NCI-H2171 (cell line): ENCODE data around the gene PRKRIP1.
"Not testable (repeated sequence)": the region's sequence is repeated elsewhere in the genome, so short reads cannot be mapped to it uniquely, and the experiment has no call there.

Experiments used
- DNase-seq: peaks from one replicate; lab custom pipeline; 2025; lab: John Stamatoyannopoulos, UW

The PRKRIP1 gene

DNA sequence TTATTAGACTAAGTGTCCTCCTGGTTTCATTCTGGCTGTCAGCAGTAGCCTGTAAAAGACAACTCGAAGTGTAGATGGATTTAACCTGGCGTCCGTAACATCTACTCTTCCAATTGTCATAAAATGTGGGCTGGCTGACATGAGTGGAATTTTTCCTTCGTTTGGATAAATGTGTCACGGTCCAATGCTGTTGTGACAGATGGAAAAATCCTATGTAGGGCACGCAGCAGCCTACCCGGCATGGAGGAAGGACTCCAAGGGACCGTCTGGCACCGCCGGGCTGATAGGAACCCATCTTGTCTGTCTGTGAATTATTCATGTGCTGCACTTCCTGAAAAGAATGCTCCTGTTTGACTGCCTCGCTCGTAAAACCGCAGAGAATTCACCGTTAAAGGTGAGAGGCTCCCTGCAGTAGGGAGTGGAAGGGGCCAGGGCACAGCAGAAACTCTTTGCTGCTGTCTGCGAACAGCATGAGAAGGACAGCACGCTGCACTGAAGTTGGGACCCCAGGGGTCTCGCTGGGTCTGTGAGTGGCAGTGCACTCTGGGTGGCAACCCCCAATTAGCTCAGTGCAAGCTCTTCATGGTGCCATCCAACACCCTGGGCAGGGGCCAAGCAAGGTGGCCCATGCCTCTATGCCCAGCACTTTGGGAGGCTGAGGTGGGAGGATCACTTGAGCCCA, 35.6 kb downstream of the PRKRIP1 start:
- DNase-seq, result peak; percentile 40

GRCh38 chr7:102432442-102433218, 36.5 kb downstream of the PRKRIP1 start:
- DNase-seq, result no peak

DNA sequence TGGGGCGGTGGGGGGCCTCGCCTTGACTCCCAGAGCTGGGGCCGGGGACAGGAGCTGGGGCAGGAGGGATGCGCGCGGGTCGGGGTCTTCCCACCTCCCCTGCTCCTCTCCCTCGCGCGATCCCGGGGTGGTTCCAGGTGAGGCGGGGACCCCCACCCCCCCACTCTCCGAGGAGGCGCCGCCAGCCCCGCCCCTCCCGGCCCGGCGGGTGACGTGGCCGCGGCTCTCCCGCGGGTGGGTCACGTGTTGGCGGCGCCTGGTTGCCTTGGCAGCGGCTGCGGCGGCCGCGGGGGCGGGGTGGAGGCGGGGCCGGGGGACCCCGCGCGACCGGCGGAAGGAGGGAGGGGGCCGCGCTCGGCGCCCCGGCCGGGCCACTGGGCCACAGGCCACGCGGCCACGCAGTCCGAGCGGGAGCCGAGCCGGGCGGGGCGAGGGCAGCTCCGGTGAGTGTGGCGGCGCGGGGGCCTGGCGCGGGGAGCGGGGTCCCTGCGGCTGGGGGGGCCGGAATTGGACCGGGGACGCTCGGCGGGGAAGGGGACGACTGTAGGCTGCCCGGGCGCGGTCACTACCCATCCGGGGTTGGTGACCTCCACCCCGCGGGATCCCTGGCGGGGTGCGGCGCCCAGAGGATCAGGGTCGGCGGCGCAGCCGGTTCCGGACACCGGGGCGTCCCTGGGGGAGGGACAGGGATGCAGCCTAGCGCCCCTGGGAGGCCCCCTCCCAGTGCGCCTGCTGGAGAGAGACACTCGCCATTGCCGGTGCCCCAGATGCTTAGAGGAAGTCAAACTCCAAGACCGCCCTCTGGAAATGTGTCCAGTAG, 37.3 kb downstream of the PRKRIP1 start, which contains the start of gene ORAI2:
ORAI2 (plus strand) TSS at position 357 of the 820 bp plus-strand sequence. CDS start 5,382 bp downstream, outside the sequence.
- peak; percentile 63 for DNase-seq

DNA sequence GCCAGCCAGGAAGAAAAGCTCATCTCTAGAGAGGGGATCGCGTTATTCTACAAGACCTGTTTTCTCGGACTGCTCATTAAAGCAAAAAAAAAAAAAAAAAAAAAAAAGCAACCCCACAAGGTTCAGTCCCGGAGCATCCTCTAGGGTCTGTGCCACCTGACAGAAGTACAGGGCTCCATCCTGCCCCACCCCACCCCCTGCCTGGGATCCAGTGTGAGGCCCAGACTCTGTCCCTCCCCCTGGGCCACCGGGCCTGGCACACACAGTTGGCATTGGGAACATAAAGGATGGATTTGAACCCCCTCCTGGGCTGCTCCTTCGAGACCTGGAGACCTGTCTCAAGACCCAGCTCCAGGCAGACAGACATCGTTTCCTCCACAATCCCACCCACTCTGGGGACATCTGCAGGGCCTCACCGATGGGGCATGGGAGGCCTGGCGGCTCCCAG, 37.9 kb downstream of the PRKRIP1 start:
- no peak for DNase-seq

DNA sequence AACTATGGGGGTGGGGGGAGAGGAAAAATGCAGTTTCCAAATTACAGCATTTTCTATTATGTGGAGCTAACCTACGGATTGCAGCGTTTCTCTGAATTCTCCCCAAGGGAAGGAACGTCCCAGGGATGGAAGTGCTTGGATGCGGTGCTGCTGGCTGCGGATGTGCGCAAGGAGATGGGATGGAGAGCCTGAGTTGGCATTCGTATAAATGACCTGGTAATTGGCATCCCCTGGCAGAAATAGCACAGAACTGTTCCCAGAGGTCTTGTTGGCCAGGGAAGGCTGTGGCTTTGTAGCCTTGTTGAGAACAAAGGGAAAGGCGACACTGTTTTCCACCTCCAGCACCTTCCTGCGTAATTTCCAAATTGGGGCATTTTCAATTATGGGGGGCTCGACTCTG, 40.0 kb downstream of the PRKRIP1 start:
- DNase-seq, result no peak

- no peak for DNase-seq
These were observed 44.0 kb downstream of the PRKRIP1 start for GRCh38 chr7:102439963-102440795.

DNA sequence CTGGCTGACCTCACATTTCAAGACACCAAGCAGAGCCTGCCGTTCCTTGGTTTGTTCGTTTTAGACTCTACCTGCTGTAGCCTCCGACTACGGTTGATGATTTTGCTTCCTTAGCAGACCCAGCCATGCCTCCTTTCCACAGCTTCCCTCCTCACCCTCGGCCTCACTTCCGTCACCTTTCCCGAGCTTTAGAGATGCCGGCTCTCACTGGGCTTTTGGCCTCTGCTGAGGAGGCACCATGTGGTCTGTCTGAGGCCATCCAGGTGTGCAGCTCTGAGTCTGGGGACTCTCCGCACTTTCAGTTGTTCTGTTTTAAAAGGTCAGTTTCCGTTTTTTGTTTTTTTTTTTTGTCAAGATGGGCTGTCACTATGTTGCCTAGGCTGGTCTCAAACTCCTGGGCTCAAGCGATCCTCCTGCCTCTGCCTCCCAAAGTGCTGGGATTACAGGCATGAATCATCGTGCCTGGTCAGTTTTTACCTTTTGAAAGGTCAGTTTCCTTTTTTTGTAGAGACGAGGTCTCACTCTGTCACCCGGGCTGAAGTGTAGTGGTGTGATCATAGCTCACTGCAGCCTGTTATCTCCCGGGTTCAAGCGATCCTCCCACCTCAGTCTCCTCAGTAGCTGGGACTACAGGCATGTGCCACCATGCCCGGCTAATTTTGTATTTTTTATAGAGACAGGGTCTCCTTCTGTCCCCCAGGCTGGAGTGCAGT, 49.0 kb downstream of the PRKRIP1 start:
- DNase-seq, result no peak

DNA sequence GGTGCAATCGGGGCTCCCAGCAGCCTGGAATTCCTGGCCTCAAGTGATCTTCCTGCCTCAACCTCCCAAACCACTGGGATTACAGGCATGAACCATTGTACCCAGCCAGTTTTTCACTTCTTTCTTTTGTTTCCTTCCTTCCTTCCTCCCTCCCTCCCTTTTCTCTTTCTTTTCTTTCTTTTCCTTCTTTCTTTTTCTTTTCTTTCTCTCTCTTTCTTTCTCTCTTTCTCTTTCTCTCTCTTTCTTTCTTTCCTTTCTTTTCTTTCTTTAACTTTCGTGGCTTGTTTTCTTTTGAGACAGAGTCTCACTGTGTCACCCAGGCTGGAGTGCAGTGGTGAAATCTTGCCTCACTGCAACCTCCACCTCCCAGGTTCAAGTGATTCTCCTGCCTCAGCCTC, 49.5 kb downstream of the PRKRIP1 start:
- no peak for DNase-seq

- no peak for DNase-seq
These were observed 50.4 kb downstream of the PRKRIP1 start for GRCh38 chr7:102446387-102447156.

DNA sequence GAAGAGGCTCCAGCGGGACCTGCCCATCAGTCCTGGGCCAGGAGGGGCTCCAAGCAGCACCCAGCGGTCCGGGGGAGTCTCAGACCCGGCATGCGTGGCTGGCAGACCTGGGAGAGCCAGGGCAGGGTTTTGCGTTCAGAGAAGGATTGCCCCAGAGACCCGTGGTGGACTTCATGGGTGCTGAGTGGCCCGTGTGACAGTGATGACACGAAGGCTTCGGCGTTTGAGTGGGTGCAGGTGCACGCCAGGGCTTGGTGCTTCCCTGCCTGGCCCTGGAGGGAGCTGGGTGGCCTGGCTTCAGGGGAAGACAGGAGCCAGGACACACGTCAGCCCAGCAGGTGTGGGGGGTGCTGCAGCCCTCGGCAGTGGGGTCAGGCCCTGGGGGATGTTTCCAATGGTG, 51.1 kb downstream of the PRKRIP1 start:
- no peak for DNase-seq

GRCh38 chr7:102449136-102449535, 53.0 kb downstream of the PRKRIP1 start:
- DNase-seq, result no peak

DNA sequence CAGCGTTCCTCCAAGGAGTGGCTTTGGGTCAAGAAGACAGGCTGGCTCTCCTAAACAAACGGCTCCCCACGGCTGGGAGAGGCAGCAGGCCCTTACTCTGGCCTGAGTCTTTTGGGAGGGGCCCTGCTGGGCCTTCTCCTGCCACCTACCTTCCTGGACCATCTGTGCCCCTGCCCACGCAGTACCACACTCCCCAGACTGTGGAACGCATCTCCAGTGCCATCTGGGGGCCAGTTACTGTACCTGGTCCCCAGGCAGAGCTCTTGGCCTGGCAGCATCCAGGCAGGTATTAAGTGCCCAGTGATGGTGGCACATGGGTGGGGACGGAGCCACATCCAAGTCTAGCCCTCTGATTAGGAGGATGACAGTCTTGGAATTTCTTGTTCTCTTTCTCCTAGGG, 54.1 kb downstream of the PRKRIP1 start:
- no peak for DNase-seq

DNA sequence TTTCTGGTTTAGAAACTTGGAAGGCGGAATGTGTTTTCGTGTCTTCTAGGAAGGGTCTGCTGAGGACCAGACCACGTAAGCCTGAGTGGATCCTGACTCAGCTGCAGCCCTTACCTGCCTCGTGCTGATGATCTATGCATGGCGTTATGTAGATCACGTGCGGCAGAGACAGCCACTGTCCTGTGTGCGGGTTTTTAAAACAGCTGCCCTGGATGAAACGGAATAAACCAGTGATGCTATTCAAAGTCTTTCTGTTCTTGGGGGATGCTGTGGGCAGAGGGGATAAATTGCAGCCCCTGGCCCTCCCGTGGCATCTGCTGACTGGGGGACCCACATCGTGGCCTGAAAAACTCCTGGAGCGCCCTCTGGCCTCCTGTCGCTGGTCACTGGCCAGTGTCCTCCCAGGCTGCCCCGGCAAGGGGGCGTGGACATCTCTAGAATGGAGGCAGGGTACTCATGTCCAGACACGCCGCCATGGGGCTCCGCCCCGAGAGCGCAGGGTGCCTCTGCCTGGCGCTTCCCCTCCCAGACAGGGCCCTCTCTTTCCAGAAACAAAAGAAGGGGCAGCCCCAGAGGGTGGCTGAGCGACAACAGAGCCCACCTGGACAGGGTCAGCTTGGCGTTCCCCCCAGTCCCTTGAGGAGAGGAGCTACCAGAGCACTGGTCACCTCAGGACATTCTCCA, 55.4 kb downstream of the PRKRIP1 start:
- peak; percentile 54 for DNase-seq

- no peak for DNase-seq
These were observed 56.3 kb downstream of the PRKRIP1 start for GRCh38 chr7:102452451-102452850.

- DNase-seq, result no peak
These were observed 57.2 kb downstream of the PRKRIP1 start for GRCh38 chr7:102453319-102453718.

DNA sequence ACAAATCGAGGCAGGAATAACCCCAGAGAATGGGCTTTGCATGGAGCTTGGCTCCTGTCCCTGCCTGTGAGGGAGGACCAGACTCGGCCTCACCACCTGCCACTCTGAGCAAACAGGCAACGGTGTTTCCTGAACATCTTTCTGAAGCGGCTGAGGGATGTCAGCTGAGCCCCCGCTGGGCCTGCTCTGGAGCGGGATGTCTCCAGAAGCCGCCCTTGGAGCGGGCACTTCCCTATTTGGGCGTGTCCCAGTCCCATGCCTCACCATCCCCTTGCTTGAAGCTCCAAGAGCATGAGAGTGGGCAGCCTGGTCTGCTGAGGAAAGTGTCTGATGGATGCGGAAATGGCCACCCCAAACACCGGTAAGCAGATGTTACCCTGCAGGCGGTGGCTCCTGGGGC, 58.3 kb downstream of the PRKRIP1 start:
- DNase-seq, result peak; percentile 56

- DNase-seq, result not testable (repeated sequence)
These were observed 58.8 kb downstream of the PRKRIP1 start for GRCh38 chr7:102454932-102455331.

DNA sequence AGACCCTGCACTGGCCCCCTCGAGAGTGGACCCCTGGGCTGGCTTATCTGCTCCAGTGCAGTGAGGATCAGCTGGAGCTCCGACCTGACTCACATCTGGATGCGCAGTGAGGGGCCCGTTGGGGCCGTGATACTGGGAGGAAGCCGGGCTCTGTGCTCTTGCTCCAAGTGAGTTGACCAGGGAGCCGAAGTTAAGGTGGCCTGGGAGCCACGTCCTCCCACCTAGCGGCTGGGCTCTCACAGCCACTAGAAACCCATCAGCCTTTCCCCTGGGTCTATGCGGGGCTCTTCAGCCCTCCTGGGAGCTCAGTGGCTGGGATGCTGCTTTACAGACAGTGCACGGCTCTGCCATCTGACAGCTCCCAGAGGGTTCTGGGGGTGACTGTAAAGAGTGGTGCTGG, 59.4 kb downstream of the PRKRIP1 start:
- no peak for DNase-seq

DNA sequence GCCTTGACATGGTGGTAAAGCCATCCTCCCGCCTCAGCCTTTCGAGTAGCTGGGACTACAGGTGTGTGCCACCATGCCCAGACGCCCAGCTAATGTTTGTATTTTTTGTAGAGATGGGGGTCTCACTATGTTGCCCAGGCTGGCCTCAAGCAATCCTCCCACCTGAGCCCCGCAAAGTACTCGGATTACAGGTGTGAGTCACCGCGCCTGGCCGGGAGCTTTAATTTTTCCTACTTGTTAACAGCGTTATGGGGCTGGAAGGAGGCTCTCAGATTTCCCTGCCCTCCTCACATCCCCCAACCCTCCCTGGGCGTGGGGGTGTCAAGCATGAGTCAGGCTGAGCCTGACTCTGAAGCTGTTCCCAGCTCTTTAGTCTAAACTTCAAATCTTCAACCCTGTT, 60.2 kb downstream of the PRKRIP1 start:
- DNase-seq, result no peak
